Pancreas (tissue), 10 donors: ENCODE measurements around the gene MAGI1. TPM values are rescaled to one million over a fixed set of nuclear protein-coding genes. Genes with fewer than 3 reads are reported as not detected.

Source experiments
- ATAC-seq, 4 donors: fragments of 200-7000 bp; cut with Tn5 transposase; one replicate each; pipeline versions ENCODE4 v1.8.0 to v1.9.1; 2020; ENCODE audit warnings: mild to moderate bottlenecking in 4 of 4, moderate library complexity in 4 of 4
- DNase-seq, 6 donors: peaks; one replicate each; pipeline ENCODE4 v3.0.0-alpha.2; 2020
- FAIRE-seq: peaks from 2 replicates; lab custom pipeline; 2012; peaks lifted over from hg19 to GRCh38; lab: Jason Lieb, UNC
- H3K27ac ChIP-seq, 4 donors: fragments of 200-600 bp; sonication (generic); 1 replicate in 3 of 4; 2 replicates in 1 of 4; pipeline versions ENCODE4 v1.5.0 to v1.8.0; 2020
- H3K27me3 ChIP-seq, 4 donors: fragments of 200-600 bp; one replicate each; pipeline ENCODE4 v1.8.0; 2021
- H3K36me3 ChIP-seq, 3 donors: fragments of 200-600 bp; sonication (generic) in 1 of 3; one replicate each; pipeline versions ENCODE4 v1.5.0 to v1.8.0; 2020 to 2021
- H3K4me1 ChIP-seq, 3 donors: fragments of 200-600 bp; one replicate each; pipeline ENCODE4 v1.8.0; 2021
- H3K4me3 ChIP-seq, 4 donors: fragments of 200-600 bp; sonication (generic) in 2 of 4; one replicate each; pipeline versions ENCODE4 v1.5.0 to v1.8.0; 2020 to 2021
- H3K9me3 ChIP-seq, 4 donors: fragments of 200-600 bp; one replicate each; pipeline ENCODE4 v1.8.0; 2021
- WGBS, 2 donors: extraction: QIAGEN DNeasy Blood & Tissue Kit; methylation state at CpG; one replicate each; pipeline ENCODE4 v1.1.7; 2013; 5-methylcytosine and 5-hydroxymethylcytosine counted together
- intact Hi-C, 3 donors: fragments of 100-400 bp; cut with DNase I; formaldehyde crosslinking; loops; one replicate each; pipeline versions ENCODE4 v1.11.1 to v1.14.2; 2022
- polyA plus RNA-seq, 2 donors: library from polyadenylated mRNA; stranded (reverse); fragments of 200-250 nt; gene quantifications; one replicate each; pipeline ENCODE4 v1.2.3, GENCODE V29; 2013
- total RNA-seq, 6 donors: library from RNA; stranded (reverse); fragmentation: NEBNext Ultra II Directional in 4 of 6; extraction: Animal tissue kit (Norgen Biotek cat#: 25700) in 4 of 6; gene quantifications; one replicate each; pipeline versions ENCODE4 v1.2.1 to v1.2.4, GENCODE V29; 2021 to 2023
- TF ChIP-seq, protein P1 (sequence below), 4 donors: fragments of 200-600 bp; sonication (generic) in 3 of 4; IDR thresholded peaks; one replicate each; pipeline versions ENCODE4 v1.5.0 to v1.8.0; 2021; ENCODE audit warnings: antibody characterized with exemption in 4 of 4
- donor health status: healthy with polysubstance abuse.
- donor health status: DM: no; HTN: no; CAD: no; lungs with moderate emphysema.
- donor health status: DM: no; HTN: no; CAD: no.
- donor health status: control.
- donor health status: control.
- donor health status: Bipolar disorder and iron deficiency.
- donor health status: DM: yes; HTN: yes; CAD: no.
- donor health status: DM: no; HTN: no; CAD: no.
- donor health status: DM: no; HTN: no; CAD: no.
- donor health status: DM: yes; HTN: yes; CAD: no.

Gene MAGI1
- total and polyA plus RNA-seq, 8 donors: 19.7 to 45.1 (median 28.0) TPM

DNA sequence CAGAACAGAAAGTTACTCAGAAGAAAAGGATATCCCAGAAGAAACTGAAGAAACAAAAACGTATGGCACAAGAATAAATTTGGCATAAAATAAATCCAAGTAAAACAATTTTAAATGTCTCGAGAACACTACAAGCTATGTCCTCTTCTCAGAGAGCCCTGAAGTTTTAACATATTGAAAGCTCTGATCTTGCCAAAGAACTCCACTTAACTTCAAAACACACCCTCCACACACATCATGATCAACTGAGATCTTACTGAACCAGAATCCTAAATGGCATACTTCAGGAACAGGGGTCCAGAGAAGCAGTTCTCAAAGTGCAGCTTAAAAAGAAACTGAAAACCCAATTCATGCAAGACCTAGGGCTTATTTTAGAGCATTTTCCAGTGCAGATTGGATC lies 194.3 kb downstream of the MAGI1 start:
- WGBS, 2 donors: 85 to 93% methylated on average over 2 of the region's 2 CpGs
- DNase-seq: no peak
- H3K27me3 ChIP-seq: no peaks in the 10 kb centered on the region
- no peak overlapping the region for H3K4me3 ChIP-seq
- intact Hi-C loops: no loop called here
- H3K4me1 ChIP-seq: no peaks in the 10 kb centered on the region
- ATAC-seq: no peak
- H3K36me3 ChIP-seq: no peaks in the 10 kb centered on the region
- TF ChIP-seq, protein P1, sequence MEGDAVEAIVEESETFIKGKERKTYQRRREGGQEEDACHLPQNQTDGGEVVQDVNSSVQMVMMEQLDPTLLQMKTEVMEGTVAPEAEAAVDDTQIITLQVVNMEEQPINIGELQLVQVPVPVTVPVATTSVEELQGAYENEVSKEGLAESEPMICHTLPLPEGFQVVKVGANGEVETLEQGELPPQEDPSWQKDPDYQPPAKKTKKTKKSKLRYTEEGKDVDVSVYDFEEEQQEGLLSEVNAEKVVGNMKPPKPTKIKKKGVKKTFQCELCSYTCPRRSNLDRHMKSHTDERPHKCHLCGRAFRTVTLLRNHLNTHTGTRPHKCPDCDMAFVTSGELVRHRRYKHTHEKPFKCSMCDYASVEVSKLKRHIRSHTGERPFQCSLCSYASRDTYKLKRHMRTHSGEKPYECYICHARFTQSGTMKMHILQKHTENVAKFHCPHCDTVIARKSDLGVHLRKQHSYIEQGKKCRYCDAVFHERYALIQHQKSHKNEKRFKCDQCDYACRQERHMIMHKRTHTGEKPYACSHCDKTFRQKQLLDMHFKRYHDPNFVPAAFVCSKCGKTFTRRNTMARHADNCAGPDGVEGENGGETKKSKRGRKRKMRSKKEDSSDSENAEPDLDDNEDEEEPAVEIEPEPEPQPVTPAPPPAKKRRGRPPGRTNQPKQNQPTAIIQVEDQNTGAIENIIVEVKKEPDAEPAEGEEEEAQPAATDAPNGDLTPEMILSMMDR (IDR thresholded peaks at IDR 0.05): no peak
- H3K27ac ChIP-seq: no peak overlapping the region
- FAIRE-seq: no peak
- H3K9me3 ChIP-seq: no peaks in the 10 kb centered on the region

DNA sequence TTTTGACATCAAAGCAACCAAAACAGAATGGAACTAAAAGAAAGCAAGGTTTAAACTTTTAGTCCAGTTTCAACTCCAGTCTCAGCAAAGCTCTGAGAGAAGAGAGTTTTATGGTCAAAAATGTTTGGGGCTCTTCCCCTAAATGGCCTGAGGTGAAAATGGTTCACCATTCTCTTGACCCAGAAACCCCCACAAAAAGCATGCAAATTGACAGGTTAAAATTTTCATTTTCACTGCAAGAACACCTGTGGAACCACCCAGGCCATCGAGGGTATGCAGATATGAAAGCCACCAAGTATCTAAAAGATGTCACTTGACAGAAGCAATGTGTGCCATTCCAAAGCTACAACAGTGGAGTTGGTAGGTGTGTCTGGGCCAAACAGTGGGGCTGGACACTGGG lies 195.0 kb downstream of the MAGI1 start:
- intact Hi-C loops: no loop called here
- FAIRE-seq: no peak

DNA sequence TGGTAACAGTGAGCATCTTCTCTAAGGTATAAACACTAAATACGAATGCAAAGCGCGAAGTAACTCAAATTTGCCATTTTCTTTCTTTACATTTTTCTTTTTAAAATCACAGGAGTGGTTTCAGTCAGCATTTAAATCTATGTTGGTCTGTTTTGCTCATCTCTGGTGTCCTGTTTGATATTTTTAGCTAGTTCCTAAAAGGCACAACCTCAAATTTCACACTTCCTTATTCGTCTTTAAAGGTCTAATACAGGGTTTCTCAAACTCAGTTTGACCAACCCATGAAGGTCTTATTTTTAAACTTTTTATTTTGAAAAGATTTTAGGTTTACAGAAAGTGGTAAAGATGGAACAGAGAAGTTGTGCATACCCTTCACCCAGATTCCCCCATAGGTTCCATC lies 201.1 kb downstream of the MAGI1 start:
- H3K9me3 ChIP-seq: no peaks in the 10 kb centered on the region
- intact Hi-C loops: no loop called here
- no peaks in the 10 kb centered on the region for H3K27me3 ChIP-seq
- DNase-seq (no peak), ATAC-seq (no peak), FAIRE-seq (no peak)
- H3K36me3 ChIP-seq: no peaks in the 10 kb centered on the region
- 72 to 88% methylated on average over 4 of the region's 4 CpGs for WGBS, 2 donors
- H3K4me1 ChIP-seq: peaks cover 0 to 18% (median 12%) of the 10 kb centered on the region in 3 donors
- H3K4me3 ChIP-seq: no peak overlapping the region
- no peak overlapping the region for H3K27ac ChIP-seq
- TF ChIP-seq, protein P1 (IDR thresholded peaks at IDR 0.05): no peak

More for the DNA sequence above, 195.0 kb downstream of the MAGI1 start:
- no peak for ATAC-seq
- Histone ChIP-seq H3K27ac (no peak overlapping the region), H3K9me3 (no peaks in the 10 kb centered on the region), H3K4me3 (no peak overlapping the region), H3K36me3 (no peaks in the 10 kb centered on the region), H3K27me3 (no peaks in the 10 kb centered on the region), H3K4me1 (no peaks in the 10 kb centered on the region)
- no peak for DNase-seq
- TF ChIP-seq, protein P1 (IDR thresholded peaks at IDR 0.05): no peak
- 45 to 78% methylated on average over 1 of the region's 1 CpG for WGBS, 2 donors

DNA sequence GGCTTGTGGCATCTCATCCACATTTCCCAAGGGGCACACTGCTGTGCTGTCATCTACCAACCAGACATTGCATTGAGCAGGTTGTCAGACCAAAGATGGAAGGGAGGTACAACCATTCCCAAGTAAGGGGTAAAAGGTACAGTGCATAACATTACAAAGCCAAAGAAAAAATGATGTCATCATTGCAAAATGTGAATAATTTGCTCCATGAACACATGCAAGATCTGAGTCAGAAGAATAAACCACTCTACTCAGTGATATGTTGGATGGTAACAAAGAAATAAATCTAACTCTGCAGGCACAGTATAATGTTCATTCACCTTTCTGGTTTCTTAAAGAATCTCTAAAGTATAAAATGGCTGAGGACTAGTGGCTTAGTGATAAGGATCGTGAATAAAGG lies 202.7 kb downstream of the MAGI1 start:
- intact Hi-C loops: no loop called here
- Histone ChIP-seq H3K4me1 (peaks cover 0 to 25% (median 14%) of the 10 kb centered on the region in 3 donors), H3K27ac (no peak overlapping the region), H3K27me3 (no peaks in the 10 kb centered on the region), H3K36me3 (no peaks in the 10 kb centered on the region), H3K4me3 (no peak overlapping the region), H3K9me3 (no peaks in the 10 kb centered on the region)
- TF ChIP-seq, protein P1 (IDR thresholded peaks at IDR 0.05): no peak
- peak in 2 of 4 donors; percentile 31 to 55 for ATAC-seq
- no peak for FAIRE-seq
- 91 to 100% methylated on average over 1 of the region's 1 CpG for WGBS, 2 donors
- no peak for DNase-seq

DNA sequence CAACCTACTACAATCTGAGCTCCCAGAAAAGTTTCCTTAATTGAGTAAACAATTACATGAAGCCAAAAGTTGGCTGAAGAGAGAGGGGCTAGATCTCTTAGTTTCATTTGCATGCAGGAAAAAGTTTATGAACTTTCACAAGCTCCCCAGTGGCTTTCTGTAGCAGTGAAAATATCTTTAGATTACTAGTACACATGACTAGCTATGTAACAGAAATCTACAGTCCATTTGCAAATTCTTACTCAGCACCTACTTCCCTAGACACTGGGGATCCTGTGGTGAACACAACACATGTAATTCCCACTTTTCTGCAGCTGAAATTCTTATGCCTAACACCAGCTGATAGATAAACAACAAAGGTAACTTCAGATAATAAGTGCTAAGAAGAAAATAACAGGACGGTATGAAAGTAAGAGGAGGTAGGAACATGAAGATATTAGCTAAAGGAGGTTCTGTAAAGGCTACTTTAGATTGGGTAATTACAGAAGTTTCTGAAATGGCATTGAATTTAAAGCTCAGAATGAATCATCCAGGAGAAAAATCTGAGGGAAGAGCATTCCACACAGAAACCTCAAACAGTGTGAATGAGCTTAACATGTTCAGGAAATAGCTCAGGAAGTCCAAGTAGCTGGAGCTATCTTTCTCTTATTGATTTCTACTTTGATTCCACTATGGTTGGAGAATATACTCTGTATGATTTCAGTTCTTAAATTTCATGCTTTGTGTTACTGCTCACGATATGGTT lies 204.8 kb downstream of the MAGI1 start:
- intact Hi-C loops: no loop called here
- FAIRE-seq (no peak), DNase-seq (no peak), ATAC-seq (peak in 1 of 4 donors; percentile 34)
- Histone ChIP-seq H3K9me3 (no peaks in the 10 kb centered on the region), H3K4me1 (peaks cover 0 to 25% (median 14%) of the 10 kb centered on the region in 3 donors), H3K27me3 (no peaks in the 10 kb centered on the region), H3K36me3 (no peaks in the 10 kb centered on the region), H3K27ac (no peak overlapping the region), H3K4me3 (no peak overlapping the region)
- WGBS, 2 donors: 49 to 55% methylated on average over 2 of the region's 2 CpGs
- TF ChIP-seq, protein P1 (IDR thresholded peaks at IDR 0.05): no peak
